HepG2 (cell line): ENCODE measurements around the gene SRSF3. TPM values are rescaled to one million over a fixed set of nuclear protein-coding genes. Genes with fewer than 3 reads are reported as not detected.

ENCODE experiments used
- AKNA ChIP-seq: sonication (generic); formaldehyde crosslinking; IDR thresholded peaks from 2 replicates; pipeline ENCODE4 v1.4.0; 2020; ENCODE audit warnings: missing genetic modification reagents, borderline replicate concordance
- CBX2 ChIP-seq, 2 experiments: fragments of 200-600 bp in 1 of 2; sonication (generic); formaldehyde crosslinking in 1 of 2; IDR thresholded peaks; 2 replicates each; pipeline versions ENCODE4 v1.7.0 to v1.8.1; 2018 to 2022; ENCODE audit warnings: low read depth in 2 of 2, low read length in 1 of 2, mild to moderate bottlenecking in 1 of 2, missing genetic modification reagents in 1 of 2
- CREB3 ChIP-seq: sonication (generic); formaldehyde crosslinking; IDR thresholded peaks from 2 replicates; pipeline ENCODE4 v1.5.0; 2020; ENCODE audit warnings: missing genetic modification reagents
- CTCF ChIP-seq: sonication (generic); formaldehyde crosslinking; IDR thresholded peaks from 2 replicates; pipeline ENCODE4 v1.5.0; 2020; ENCODE audit warnings: mild to moderate bottlenecking, missing genetic modification reagents, moderate library complexity
- ISX ChIP-seq: sonication (generic); formaldehyde crosslinking; conservative IDR thresholded peaks from 2 replicates; pipeline ENCODE4 v1.5.0; 2020; ENCODE audit warnings: missing genetic modification reagents
- MIXL1 ChIP-seq: IDR thresholded peaks from 2 replicates; pipeline ENCODE4 v1.6.1; 2016
- SAP130 ChIP-seq: IDR thresholded peaks from 2 replicates; pipeline ENCODE4 v1.6.1; 2016; ENCODE audit warnings: low read depth
- SIN3A ChIP-seq: IDR thresholded peaks from 2 replicates; pipeline ENCODE4 v1.6.1; 2011; ENCODE audit warnings: low read depth, mild to moderate bottlenecking, control low read depth, low read length, borderline replicate concordance
- SNAPC2 ChIP-seq: sonication (generic); formaldehyde crosslinking; IDR thresholded peaks from 2 replicates; pipeline ENCODE4 v1.8.1; 2022; ENCODE audit warnings: mild to moderate bottlenecking, missing genetic modification reagents
- SNRNP70 ChIP-seq: fragments of 200-400 bp; formaldehyde crosslinking; IDR thresholded peaks from 2 replicates; pipeline ENCODE4 v1.6.1; 2017; ENCODE audit warnings: mild to moderate bottlenecking, low read depth, low read length, moderate library complexity
- ZNF124 ChIP-seq: sonication (generic); formaldehyde crosslinking; IDR thresholded peaks from 2 replicates; pipeline ENCODE4 v1.4.0; 2020; ENCODE audit warnings: missing genetic modification reagents
- ZNF253 ChIP-seq: sonication (generic); formaldehyde crosslinking; IDR thresholded peaks from 2 replicates; pipeline ENCODE4 v1.8.0; 2022; ENCODE audit warnings: mild to moderate bottlenecking, missing genetic modification reagents, borderline replicate concordance
- ZNF275 ChIP-seq: sonication (generic); formaldehyde crosslinking; IDR thresholded peaks from 2 replicates; pipeline ENCODE4 v1.8.0; 2022; ENCODE audit warnings: missing genetic modification reagents, mild to moderate bottlenecking, inconsistent platforms, borderline replicate concordance
- ZNF350 ChIP-seq: sonication (generic); formaldehyde crosslinking; IDR thresholded peaks from 2 replicates; pipeline ENCODE4 v1.4.0; 2020; ENCODE audit warnings: mild to moderate bottlenecking, low read depth, missing genetic modification reagents, borderline replicate concordance
- ZNF552 ChIP-seq: sonication (generic); formaldehyde crosslinking; IDR thresholded peaks from 2 replicates; pipeline ENCODE4 v1.9.0; 2022; ENCODE audit warnings: missing genetic modification reagents, mild to moderate bottlenecking, borderline replicate concordance
- ZNF770 ChIP-seq: sonication (generic); formaldehyde crosslinking; IDR thresholded peaks from 2 replicates; pipeline ENCODE4 v1.5.0; 2020; ENCODE audit warnings: mild to moderate bottlenecking, missing genetic modification reagents
- ZSCAN31 ChIP-seq: sonication (generic); formaldehyde crosslinking; IDR thresholded peaks from 2 replicates; pipeline ENCODE4 v1.5.0; 2020; ENCODE audit warnings: low read depth, mild to moderate bottlenecking, missing genetic modification reagents
- polyA plus RNA-seq, 8 experiments: library from polyadenylated mRNA; depleted of rRNA in 3 of 8; stranded (reverse) in 7 of 8; unstranded in 1 of 8; fragments of >200 nt; fragmentation: Illumina TruSeq in 4 of 8; extraction: Trizol in 4 of 8; gene quantifications; 2 replicates each; pipeline versions ENCODE4 v1.2.1 to v1.2.3, GENCODE V29; 2011 to 2016; ENCODE audit warnings: low read depth in 4 of 8, missing spikeins in 1 of 8, mixed read lengths in 1 of 8; ENCODE audit not compliant: insufficient read depth in 1 of 8
- total RNA-seq, 5 experiments: library from RNA; depleted of rRNA; stranded (reverse); fragments of >200 nt; fragmentation: Illumina TruSeq; extraction: Trizol; gene quantifications; 2 replicates each; pipeline ENCODE4 v1.2.3, GENCODE V29; 2016; ENCODE audit warnings: low read depth in 1 of 5

Gene SRSF3
- total and polyA plus RNA-seq, 2 of the 13 experiments (the other 11 are each of a cell fraction or from before 2014, with no cell fraction given), result 206 to 684 TPM

GRCh38 chr6:36547646-36548400 lies 46.3 kb upstream of the SRSF3 start (continued):
- TF ChIP-seq ZNF275 (CRISPR knock-in tag) (no peak), CBX2 (IDR thresholded peaks at IDR 0.05; ENCODE audit: low read depth, low read length) (no peak), CBX2 (CRISPR knock-in tag; IDR thresholded peaks at IDR 0.05; ENCODE audit: low read depth) (0 out of 2 replicates have a peak, but pooled peaks have one; percentile 22), ZNF770 (CRISPR knock-in tag) (no peak), SNRNP70 (no peak), SAP130 (0 out of 2 replicates have a peak, but pooled peaks have one; percentile 20), ZNF552 (CRISPR knock-in tag) (no peak), ZNF350 (CRISPR knock-in tag) (peak; percentile 30; the same call in 1 of the 2 replicates), SNAPC2 (CRISPR knock-in tag) (no peak), CREB3 (CRISPR knock-in tag) (peak; percentile 55; the same call in 1 of the 2 replicates), AKNA (CRISPR knock-in tag) (no peak), ZNF253 (CRISPR knock-in tag) (no peak), CTCF (CRISPR knock-in tag) (0 out of 2 replicates have a peak, but pooled peaks have one; percentile 7), MIXL1 (CRISPR knock-in tag) (no peak), ISX (CRISPR knock-in tag) (no peak), ZNF124 (no peak), SIN3A (peak; percentile 5; the same call in 1 of the 2 replicates), ZSCAN31 (CRISPR knock-in tag) (no peak)
